ENCODE measurements around the gene RABGAP1L.

The RABGAP1L gene

GRCh38 chr1:174197088-174197487, 37.8 kb downstream of the RABGAP1L start:
- 92 to 100% methylated on average over 2 of the region's 2 CpGs for WGBS, 2 experiments (ENCODE audit: insufficient coverage in 2 of 2)
- Histone ChIP-seq H3K4me1 (ENCODE audit: control insufficient read depth, insufficient read depth, low read length, poor library complexity, severe bottlenecking) (no peaks in the 10 kb centered on the region), H3K27ac (ENCODE audit: low read depth, low read length, severe bottlenecking) (no peak overlapping the region), H3K36me3 (ENCODE audit: control insufficient read depth, insufficient read depth, low read length) (no peaks in the 10 kb centered on the region), H3K9me3 (ENCODE audit: control insufficient read depth, low read length) (no peaks in the 10 kb centered on the region), H3K4me3 (ENCODE audit: extremely low read depth, insufficient read depth, low read length, poor library complexity, severe bottlenecking) (no peak overlapping the region)

- H3K27ac ChIP-seq (ENCODE audit: low read depth, low read length, severe bottlenecking), result no peak overlapping the region
- WGBS, 2 experiments (ENCODE audit: insufficient coverage in 2 of 2), result 90 to 96% methylated on average over 7 to 8 of the region's 10 CpGs
- no peaks in the 10 kb centered on the region for H3K36me3 ChIP-seq (ENCODE audit: control insufficient read depth, insufficient read depth, low read length)
- no peaks in the 10 kb centered on the region for H3K9me3 ChIP-seq (ENCODE audit: control insufficient read depth, low read length)
- H3K4me3 ChIP-seq (ENCODE audit: extremely low read depth, insufficient read depth, low read length, poor library complexity, severe bottlenecking), result no peak overlapping the region
- no peaks in the 10 kb centered on the region for H3K4me1 ChIP-seq (ENCODE audit: control insufficient read depth, insufficient read depth, low read length, poor library complexity, severe bottlenecking)
Measured at GRCh38 chr1:174197547-174197946, 38.2 kb downstream of the RABGAP1L start.

GRCh38 chr1:174198202-174198601, 38.9 kb downstream of the RABGAP1L start:
- Histone ChIP-seq H3K27ac (ENCODE audit: low read depth, low read length, severe bottlenecking) (no peak overlapping the region), H3K4me3 (ENCODE audit: extremely low read depth, insufficient read depth, low read length, poor library complexity, severe bottlenecking) (no peak overlapping the region), H3K4me1 (ENCODE audit: control insufficient read depth, insufficient read depth, low read length, poor library complexity, severe bottlenecking) (no peaks in the 10 kb centered on the region), H3K36me3 (ENCODE audit: control insufficient read depth, insufficient read depth, low read length) (no peaks in the 10 kb centered on the region), H3K9me3 (ENCODE audit: control insufficient read depth, low read length) (no peaks in the 10 kb centered on the region)

- WGBS, 2 experiments (ENCODE audit: insufficient coverage in 2 of 2), result 88 to 90% methylated on average over 1 to 3 of the region's 4 CpGs
- Histone ChIP-seq H3K4me1 (ENCODE audit: control insufficient read depth, insufficient read depth, low read length, poor library complexity, severe bottlenecking) (no peaks in the 10 kb centered on the region), H3K9me3 (ENCODE audit: control insufficient read depth, low read length) (no peaks in the 10 kb centered on the region), H3K27ac (ENCODE audit: low read depth, low read length, severe bottlenecking) (no peak overlapping the region), H3K4me3 (ENCODE audit: extremely low read depth, insufficient read depth, low read length, poor library complexity, severe bottlenecking) (no peak overlapping the region), H3K36me3 (ENCODE audit: control insufficient read depth, insufficient read depth, low read length) (no peaks in the 10 kb centered on the region)
Measured at GRCh38 chr1:174200746-174201145, 41.4 kb downstream of the RABGAP1L start.

GRCh38 chr1:174204697-174205308, 45.5 kb downstream of the RABGAP1L start:
- Histone ChIP-seq H3K4me3 (ENCODE audit: extremely low read depth, insufficient read depth, low read length, poor library complexity, severe bottlenecking) (no peak overlapping the region), H3K36me3 (ENCODE audit: control insufficient read depth, insufficient read depth, low read length) (no peaks in the 10 kb centered on the region), H3K9me3 (ENCODE audit: control insufficient read depth, low read length) (no peaks in the 10 kb centered on the region), H3K27ac (ENCODE audit: low read depth, low read length, severe bottlenecking) (no peak overlapping the region), H3K4me1 (ENCODE audit: control insufficient read depth, insufficient read depth, low read length, poor library complexity, severe bottlenecking) (no peaks in the 10 kb centered on the region)
- WGBS, 2 experiments (ENCODE audit: insufficient coverage in 2 of 2), result 93 to 98% methylated on average over 4 to 5 of the region's 7 CpGs

- no peaks in the 10 kb centered on the region for H3K36me3 ChIP-seq (ENCODE audit: control insufficient read depth, insufficient read depth, low read length)
- H3K27ac ChIP-seq (ENCODE audit: low read depth, low read length, severe bottlenecking), result no peak overlapping the region
- H3K4me1 ChIP-seq (ENCODE audit: control insufficient read depth, insufficient read depth, low read length, poor library complexity, severe bottlenecking), result no peaks in the 10 kb centered on the region
- H3K9me3 ChIP-seq (ENCODE audit: control insufficient read depth, low read length), result no peaks in the 10 kb centered on the region
- 95% methylated on average over 4 to 5 of the region's 5 CpGs for WGBS, 2 experiments (ENCODE audit: insufficient coverage in 2 of 2)
- H3K4me3 ChIP-seq (ENCODE audit: extremely low read depth, insufficient read depth, low read length, poor library complexity, severe bottlenecking), result no peak overlapping the region
Measured at GRCh38 chr1:174206148-174206836, 47.0 kb downstream of the RABGAP1L start.

GRCh38 chr1:174209347-174210187, 50.2 kb downstream of the RABGAP1L start:
- H3K9me3 ChIP-seq (ENCODE audit: control insufficient read depth, low read length), result no peaks in the 10 kb centered on the region
- WGBS, 2 experiments (ENCODE audit: insufficient coverage in 2 of 2), result 90 to 92% methylated on average over 3 to 5 of the region's 5 CpGs
- no peaks in the 10 kb centered on the region for H3K36me3 ChIP-seq (ENCODE audit: control insufficient read depth, insufficient read depth, low read length)
- H3K27ac ChIP-seq (ENCODE audit: low read depth, low read length, severe bottlenecking), result no peak overlapping the region
- H3K4me3 ChIP-seq (ENCODE audit: extremely low read depth, insufficient read depth, low read length, poor library complexity, severe bottlenecking), result no peak overlapping the region
- no peaks in the 10 kb centered on the region for H3K4me1 ChIP-seq (ENCODE audit: control insufficient read depth, insufficient read depth, low read length, poor library complexity, severe bottlenecking)

GRCh38 chr1:174211486-174211885, 52.2 kb downstream of the RABGAP1L start:
- Histone ChIP-seq H3K27ac (ENCODE audit: low read depth, low read length, severe bottlenecking) (no peak overlapping the region), H3K36me3 (ENCODE audit: control insufficient read depth, insufficient read depth, low read length) (no peaks in the 10 kb centered on the region), H3K9me3 (ENCODE audit: control insufficient read depth, low read length) (no peaks in the 10 kb centered on the region), H3K4me1 (ENCODE audit: control insufficient read depth, insufficient read depth, low read length, poor library complexity, severe bottlenecking) (no peaks in the 10 kb centered on the region), H3K4me3 (ENCODE audit: extremely low read depth, insufficient read depth, low read length, poor library complexity, severe bottlenecking) (no peak overlapping the region)

GRCh38 chr1:174215766-174216165, 56.4 kb downstream of the RABGAP1L start:
- no peaks in the 10 kb centered on the region for H3K9me3 ChIP-seq (ENCODE audit: control insufficient read depth, low read length)
- H3K27ac ChIP-seq (ENCODE audit: low read depth, low read length, severe bottlenecking), result no peak overlapping the region
- H3K4me1 ChIP-seq (ENCODE audit: control insufficient read depth, insufficient read depth, low read length, poor library complexity, severe bottlenecking), result no peaks in the 10 kb centered on the region
- H3K36me3 ChIP-seq (ENCODE audit: control insufficient read depth, insufficient read depth, low read length), result no peaks in the 10 kb centered on the region
- H3K4me3 ChIP-seq (ENCODE audit: extremely low read depth, insufficient read depth, low read length, poor library complexity, severe bottlenecking), result no peak overlapping the region
- WGBS, 2 experiments (ENCODE audit: insufficient coverage in 2 of 2), result 78% methylated on average over 1 of the region's 2 CpGs; no CpG with 5 or more reads in 1 of the 2 experiments

GRCh38 chr1:174217248-174217647, 57.9 kb downstream of the RABGAP1L start:
- peaks cover 8% of the 10 kb centered on the region for H3K36me3 ChIP-seq (ENCODE audit: control insufficient read depth, insufficient read depth, low read length)
- no peaks in the 10 kb centered on the region for H3K9me3 ChIP-seq (ENCODE audit: control insufficient read depth, low read length)
- 58 to 75% methylated on average over 2 of the region's 3 CpGs for WGBS, 2 experiments (ENCODE audit: insufficient coverage in 2 of 2)
- no peak overlapping the region for H3K27ac ChIP-seq (ENCODE audit: low read depth, low read length, severe bottlenecking)
- H3K4me3 ChIP-seq (ENCODE audit: extremely low read depth, insufficient read depth, low read length, poor library complexity, severe bottlenecking), result no peak overlapping the region
- no peaks in the 10 kb centered on the region for H3K4me1 ChIP-seq (ENCODE audit: control insufficient read depth, insufficient read depth, low read length, poor library complexity, severe bottlenecking)
